Putamen (tissue), 1 donor: ENCODE results near the gene FAHD2A.
"Not testable (repeated sequence)": the region's sequence is repeated elsewhere in the genome, so short reads cannot be mapped to it uniquely, and the experiment has no call there.

Experiments used
- DNase-seq: peaks from one replicate; pipeline ENCODE4 v3.0.0-alpha.2; 2016; ENCODE audit warnings: low spot score

FAHD2A gene, protein sequence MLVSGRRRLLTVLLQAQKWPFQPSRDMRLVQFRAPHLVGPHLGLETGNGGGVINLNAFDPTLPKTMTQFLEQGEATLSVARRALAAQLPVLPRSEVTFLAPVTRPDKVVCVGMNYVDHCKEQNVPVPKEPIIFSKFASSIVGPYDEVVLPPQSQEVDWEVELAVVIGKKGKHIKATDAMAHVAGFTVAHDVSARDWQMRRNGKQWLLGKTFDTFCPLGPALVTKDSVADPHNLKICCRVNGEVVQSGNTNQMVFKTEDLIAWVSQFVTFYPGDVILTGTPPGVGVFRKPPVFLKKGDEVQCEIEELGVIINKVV

DNA sequence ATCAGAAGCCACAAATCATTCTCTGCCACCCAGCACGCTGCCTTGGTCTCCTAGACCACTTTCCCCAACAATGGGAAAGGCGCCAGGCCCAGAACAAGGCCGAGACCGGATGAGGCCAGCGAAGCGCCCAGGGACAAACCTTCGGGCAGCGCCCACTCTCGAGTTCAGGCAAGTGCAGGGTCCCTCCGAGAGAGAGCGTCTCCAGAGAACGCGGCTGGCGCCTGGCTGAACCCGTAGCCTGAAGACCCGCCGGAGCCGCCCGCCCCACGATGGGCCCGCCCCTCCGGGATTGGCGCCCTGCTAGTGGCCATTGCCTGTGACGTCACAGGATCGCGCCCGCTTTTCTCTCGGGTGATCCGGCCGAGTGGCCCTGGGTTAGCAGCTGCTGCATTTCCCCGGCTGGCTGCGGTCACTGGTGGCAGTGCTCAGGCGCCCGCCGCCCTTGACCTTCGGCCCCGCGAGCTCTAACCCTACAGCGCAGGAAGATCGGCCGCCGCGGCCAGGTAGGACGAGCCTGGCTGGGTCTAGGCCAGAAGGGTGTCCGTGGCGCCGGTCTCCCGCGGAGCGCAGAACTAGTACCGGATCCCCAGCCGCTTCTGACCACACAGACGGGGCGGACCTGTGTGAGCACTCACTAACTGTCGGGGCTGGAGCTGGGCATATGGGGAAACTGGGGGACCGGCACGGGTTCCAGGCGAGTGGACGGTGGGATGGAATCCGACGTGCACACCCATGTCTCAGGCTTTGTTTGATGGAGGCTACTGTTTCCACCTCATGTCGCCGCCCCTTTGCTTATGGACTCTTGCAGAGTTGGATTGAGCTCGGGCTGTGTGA, at the start of gene FAHD2A:
FAHD2A (plus strand) TSS at position 339 of the 834 bp plus-strand sequence. CDS start 2,851 bp downstream, outside the sequence.
- peak; percentile 92 for DNase-seq

DNA sequence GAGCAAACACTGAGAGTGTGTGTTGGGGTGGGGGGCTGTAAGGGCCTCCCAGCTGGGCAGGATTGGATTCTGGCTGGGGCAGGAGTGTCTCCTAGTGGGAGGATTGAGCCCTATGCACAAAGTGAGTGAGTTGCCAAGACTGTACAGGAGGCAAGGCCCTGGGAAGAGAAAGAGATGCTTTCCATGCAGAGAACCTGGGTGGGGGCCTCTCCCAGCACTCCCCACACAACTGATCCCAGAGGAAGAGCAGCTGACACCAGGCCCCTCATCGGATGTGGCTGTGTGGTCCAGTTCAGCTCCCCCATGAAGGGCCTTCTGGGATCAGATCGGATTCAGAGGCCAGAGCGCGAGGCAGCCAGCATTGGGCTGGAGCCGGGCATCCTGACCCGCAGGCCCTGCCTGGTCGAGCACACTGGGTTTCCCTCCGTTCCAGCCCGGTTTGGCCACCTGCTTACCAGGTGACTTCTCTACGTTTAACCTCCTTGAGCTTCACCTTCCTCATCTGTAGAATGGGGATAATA, 49.4 kb upstream of the FAHD2A start:
- no peak for DNase-seq

DNA sequence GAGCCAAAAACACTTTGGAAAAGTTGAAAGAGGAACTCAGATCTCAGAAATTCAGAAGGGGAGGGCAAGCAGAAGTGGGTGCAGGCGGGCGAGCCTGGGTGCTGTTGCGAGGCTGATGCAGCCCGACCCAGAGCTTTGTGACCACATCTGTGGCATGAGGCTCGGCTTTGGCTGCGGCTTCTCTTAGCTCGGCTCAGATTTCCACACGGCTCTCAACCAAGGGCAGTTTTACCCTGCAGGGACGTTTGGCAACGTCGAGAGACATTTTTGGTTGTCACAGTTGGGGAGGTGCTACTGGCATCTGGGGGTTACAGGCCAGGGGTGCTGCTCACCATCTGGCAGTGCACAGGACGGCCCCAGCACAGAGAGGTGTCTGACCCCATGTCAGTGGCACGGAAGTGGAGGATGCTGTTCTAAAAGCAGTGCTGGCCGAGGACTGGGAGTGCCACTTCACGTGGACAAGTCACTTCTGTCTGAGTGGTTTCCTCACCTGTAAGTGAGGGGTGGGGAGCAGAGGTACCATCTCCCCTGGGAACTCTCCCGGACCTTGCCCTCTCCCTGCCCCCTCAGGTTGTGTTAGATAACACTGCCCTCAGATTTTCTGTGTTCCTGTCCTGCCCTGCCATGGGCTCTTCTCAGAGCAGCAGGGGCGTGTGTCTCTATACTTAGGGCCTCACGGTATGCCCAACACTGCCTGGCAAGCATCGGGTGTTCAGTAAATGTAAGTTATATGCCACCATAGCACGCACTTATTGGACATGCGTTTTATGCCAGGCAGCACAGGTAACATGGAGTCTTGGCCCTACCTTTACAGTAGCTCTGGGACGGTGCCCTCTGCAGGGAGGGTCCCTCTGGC, 48.7 kb upstream of the FAHD2A start:
- DNase-seq, result no peak

DNA sequence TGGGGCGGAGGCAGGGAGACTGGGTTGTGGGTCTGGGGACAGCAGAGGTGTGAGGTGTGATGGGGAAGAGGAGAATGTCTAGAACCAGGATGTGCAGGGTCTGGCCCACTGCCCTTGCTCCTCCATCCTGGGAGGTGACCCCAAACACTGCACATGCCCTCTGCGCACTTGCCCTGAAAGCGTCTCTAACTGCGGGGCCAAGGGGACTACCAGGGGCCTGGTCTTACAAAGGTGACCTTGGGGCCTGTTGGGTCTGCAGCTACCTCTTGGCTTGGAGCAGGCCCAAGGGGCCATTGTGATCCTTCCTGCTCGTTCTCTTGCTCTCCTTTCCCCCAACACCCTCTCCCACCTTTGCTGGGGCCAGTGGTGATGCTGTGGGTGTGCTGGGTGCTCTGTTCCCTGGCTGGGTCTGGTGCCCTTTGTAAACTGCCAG, 48.0 kb upstream of the FAHD2A start:
- DNase-seq, result no peak

DNA sequence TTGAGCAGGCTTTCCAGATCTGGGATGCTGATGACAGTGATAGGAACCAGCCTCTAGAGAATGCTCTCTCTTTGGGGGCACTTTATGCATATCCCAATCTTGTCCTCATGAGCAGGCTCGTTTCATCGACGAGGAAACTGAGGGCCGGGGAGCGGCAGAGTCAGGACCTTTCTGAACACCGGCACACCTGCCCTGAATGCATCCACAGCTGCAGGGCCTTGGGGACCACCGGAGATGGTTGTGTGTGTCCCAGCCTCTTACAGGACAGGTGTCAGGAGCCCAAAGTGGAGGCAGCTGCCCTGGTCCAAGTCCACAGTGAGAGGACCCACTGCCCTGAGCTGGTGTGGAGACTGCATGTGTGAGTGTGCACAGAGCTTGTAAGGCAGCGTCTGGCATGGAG, 47.6 kb upstream of the FAHD2A start:
- DNase-seq, result no peak

DNA sequence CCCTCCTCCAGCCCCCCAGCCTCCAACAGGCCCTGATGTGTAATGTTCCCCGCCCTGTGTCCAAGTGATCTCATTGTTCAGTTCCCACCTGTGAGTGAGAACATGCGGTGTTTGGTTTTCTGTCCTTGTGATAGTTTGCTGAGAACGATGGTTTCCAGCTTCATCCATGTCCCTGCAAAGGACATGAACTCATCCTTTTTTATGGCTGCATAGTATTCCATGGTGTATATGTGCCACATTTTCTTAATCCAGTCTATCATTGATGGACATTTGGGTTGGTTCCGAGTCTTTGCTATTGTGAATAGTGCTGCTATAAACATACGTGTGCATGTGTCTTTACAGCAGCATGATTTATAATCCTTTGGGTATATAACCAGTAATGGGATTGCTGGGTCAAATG, 47.0 kb upstream of the FAHD2A start:
- DNase-seq, result not testable (repeated sequence)

DNA sequence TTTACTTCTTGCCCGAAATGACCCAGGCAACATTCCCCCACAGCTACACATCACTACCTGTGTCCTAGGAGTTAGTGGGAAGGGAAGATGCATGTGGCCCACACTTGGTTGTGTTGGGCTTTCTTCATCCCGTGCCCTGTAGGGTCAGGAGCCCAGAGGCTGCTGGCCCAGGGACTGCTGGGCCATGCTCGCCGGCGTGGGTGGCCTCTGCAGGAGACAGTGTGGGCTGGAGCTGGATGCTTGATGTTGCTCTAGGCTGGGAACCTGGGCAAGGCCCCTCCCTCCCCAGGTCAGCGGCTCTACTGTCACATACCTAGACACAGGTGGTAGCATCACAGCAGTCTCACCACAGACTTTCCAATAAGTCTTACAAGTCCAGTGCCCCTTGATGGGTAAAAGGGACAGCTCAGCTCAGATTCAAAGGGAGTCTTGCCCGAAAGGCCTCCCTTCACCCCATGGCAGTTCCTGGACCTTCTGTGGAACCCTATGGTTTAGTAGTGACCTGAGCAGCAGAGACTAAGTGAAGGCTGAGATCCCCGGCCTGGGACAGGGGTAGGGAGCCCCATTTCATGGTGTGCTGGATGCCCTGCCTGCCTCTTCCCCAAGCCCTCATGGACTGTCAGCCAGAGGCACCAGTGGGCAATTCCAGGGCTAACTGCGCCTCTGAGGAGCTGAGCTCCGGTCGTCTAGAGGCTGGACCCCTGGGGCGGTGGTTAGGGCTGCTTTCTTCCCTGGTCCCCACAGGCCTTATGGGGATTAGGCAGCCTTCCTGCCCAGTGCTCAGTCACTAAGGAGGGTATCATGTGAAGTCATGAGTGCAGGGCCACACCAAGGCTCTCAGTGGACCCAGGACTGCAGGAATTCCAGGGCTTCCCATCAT, 45.4 kb upstream of the FAHD2A start:
- no peak for DNase-seq

DNA sequence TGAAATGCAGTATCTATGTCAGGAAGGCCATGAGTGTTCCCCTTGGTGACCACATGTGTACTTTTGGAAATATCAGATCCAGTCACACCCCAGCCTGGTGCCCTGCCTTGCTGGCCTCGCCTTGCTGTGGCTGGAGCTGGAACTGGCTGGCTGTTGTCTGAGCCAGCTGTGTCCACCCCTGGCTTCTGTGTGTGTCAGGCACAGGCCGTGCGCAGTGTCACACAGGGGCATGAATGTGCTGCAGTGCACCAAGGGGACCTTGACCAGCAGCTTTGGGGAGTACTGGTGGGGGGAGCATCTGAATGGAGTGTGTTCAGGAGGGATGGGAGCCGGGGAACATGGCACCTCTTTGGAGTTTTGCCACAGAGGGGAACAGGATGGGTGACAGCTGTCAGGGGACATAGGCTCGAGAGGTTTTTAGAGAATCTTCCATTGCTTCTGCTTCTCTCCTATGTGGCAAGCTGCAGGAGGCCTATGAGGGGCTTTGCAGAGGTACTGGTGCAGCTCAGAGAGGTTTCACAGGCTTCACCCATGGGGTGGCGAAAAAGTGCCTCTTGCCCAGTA, 44.7 kb upstream of the FAHD2A start:
- no peak for DNase-seq

DNA sequence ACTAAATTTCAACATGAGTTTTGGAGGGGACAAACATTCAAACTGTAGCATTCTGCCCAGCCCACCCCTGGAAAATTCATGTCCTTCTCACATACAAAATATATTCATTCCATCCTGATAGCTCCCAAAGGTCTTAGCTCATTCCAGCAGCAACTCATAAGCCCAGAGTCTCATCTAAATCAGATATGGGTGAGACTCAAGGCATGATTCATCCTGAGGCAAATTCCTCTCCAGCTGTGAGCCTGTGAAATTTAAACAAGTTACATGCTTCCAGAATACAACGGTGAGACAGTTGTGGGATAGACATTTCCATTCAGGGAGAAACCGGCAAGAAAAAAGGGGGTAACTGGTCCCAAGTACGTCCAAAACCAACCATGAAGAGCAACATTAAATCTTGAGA, 43.5 kb upstream of the FAHD2A start:
- no peak for DNase-seq

DNA sequence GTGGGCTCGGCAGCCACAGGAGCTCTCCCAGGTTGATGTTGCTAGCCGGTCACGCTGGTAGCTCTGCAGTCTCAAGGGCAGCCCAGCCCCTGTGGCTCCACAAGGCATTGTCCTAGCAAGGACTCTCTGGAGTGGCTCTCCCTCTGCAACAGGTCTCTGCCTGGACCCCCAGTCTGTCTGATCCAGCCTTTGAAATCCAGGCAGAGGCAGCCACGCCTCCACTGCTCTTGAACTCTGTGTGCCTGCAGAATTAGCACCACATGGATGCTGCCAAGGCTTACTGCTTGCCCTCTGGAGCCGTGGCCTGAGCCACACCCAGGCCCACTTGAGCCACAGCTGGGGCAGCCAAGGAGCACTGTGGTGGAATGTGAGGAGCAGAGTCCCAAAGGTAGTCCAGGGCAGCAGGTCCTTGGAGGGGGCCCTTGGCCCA, 43.0 kb upstream of the FAHD2A start:
- no peak for DNase-seq

DNA sequence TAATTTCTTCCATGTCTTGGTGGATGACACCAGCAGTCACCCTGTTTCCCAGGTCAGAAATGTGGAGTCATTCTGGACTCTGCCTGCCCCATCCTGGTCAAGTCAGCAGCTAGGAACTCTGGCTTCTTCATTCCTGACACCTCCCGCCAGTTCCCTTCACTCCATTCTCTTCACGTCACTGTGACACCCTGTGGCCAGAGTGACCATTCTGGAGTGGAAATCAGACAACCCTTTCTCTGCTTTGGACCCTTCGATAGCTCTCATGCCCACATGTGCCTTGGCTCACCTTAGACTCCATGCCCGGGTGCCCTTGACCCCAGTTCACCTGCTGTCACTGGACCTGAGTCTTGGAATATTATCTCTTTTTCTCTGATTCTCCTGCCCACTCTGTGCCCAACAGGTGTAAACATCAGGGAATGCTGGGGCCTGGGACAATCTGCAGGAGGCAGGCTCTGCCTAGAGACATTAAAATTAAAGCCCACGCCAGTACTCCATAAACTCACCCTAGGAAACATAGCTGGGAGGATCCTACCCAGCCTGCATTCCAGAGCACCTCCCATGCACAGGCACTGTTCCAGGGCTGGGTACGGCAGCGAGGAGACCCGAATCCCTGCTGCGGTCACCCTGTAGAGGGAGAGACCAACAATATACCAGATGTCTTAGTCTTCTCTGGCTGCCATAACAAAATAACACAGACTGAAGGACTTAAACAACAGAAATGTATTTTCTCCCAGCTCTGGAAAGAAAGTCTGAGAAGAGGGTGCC, 41.1 kb upstream of the FAHD2A start:
- DNase-seq, result no peak

DNA sequence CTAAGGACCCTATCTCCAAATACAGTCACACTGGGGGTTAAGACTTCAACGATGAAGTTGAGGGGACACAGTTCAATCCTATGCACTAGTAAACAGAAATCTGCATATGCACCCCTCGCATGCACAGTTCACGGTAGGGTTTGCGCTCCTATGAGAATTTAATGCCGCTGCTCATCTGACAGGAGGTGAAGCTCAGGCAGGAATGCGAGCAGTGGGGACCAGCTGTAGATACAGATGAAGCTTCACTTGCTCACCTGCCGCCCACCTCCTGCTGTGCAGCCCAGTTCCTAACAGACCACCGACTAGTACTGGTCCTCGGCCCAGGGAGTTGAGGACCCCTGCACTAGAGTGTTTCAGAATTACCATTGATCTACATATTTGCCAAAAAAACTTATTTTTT, 40.0 kb upstream of the FAHD2A start:
- no peak for DNase-seq

DNA sequence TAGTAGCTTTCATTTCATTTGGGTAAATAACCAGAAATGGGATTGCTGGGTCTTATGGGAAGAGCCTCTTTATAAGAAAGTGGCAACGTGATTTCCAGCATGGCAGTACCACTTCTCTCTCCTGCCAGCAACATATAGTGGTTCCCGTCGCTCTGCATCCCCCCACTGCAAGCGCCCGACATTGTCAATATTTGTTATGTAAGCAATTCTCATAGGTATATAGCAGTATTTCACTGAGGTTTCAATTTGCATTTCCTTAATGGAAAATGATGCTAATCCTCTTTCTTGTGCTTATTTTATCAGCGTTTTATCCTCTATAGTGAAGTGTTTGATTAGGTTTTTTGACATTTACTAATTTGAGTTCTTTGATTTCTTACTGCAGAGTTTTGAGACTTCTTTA, 36.0 kb upstream of the FAHD2A start:
- DNase-seq, result no peak

DNA sequence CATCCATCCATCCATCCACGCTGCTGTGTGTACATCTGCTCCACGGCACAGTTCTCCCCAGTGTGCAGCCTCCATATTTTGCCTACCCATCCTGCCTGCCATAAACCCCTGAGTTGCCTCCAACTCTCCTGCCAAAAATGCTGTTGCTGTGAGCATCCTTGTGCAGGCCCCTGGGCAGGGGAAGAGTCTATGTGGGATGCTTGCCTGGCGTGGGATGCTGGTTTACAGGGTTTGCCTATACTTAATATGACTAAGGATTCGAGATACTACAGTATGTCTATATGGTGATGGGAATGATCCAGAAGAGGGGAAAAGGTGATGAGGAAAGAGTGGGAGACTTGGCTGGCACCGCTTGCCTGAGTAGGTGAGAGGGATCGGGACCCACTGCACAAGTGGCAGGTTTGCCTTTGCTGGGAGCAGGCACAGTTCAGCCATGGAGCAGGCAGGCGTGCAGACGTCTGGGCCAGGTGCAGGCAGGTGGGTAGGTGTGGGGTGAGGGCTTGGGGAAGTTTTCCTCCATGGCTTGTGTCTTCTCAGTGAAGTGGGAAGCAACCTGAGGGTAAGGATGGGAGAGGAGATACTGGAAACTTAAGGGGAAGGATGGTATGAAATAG, 30.2 kb upstream of the FAHD2A start:
- DNase-seq, result no peak

DNA sequence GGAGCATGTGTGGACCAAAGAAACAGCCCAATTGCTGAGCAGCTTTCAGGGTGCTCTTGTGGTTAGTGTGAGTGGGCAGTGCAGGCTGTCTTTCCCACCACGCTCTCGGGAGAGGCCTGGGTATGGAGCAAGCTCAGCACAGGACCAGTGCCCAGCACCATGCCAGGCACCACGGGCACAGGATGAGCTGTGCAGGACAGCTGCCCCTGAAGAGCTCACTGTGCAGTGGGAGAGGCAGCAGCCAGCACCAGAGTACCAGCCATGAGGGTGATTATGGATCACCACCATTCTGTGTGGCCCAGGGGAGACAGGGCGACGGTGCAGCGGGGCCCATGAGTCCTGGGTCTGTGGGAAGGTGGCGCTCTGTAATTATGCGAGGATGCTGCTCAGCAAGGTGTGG, 29.7 kb upstream of the FAHD2A start:
- DNase-seq, result no peak

DNA sequence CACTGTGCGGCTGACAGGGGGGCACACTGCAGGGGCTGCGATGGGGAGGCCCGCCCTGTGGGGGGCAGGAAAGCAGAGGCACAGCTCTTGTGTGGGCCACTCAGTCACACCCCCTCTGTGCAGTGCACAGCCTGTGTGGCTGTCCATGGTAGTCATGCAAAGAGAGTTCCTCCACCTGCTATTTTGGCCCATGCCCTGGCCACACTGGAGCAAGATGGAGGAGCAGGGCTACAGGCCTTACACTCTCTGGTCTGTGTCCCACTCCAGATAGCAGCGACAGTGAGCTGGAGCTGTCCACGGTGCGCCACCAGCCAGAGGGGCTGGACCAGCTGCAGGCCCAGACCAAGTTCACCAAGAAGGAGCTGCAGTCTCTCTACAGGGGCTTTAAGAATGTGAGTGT, 28.5 kb upstream of the FAHD2A start:
- no peak for DNase-seq

DNA sequence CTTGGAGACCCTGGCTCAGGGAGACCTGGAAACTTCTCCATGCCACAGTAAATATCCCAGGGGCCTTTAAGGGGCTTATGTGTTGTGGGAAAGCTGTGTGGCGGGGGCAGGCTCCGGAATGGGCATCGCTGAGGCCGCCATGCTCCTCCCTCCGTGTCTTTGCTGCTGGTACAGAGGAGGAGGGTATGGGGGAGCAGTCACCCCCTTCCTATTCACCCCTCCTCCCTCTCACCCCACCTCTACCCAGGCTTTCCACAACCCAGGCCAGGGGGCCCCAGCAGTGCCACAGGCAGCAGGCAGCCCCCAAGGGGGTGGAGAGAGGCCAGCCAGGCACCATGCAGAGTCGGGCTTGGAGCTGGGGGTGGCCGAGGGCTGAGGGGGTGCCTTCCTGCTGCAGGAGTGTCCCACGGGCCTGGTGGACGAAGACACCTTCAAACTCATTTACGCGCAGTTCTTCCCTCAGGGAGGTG, 28.0 kb upstream of the FAHD2A start:
- no peak for DNase-seq

DNA sequence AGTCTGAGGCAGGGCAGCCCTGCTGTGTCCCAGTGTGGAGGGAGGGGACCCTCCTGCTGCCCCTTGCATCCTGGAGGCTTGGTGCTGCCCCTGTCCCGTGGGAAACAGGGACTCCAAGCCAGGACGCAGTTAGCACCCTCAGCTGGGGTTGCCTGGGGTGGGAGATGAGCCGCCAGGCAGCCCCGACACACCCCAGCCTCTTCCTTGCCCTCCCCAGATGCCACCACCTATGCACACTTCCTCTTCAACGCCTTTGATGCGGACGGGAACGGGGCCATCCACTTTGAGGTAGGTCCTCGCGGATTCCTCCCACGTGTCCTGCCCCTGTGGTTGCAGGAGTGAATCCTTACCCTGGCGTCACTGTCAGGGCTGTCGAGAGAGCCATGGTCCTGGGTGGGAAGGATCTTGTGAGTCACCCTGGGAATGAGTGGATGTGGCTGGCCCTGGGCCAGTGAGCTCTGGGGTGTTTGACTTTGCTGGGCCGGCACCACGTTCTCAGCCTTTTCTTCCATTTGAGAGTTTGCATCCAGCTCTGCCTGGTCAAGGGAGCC, 27.5 kb upstream of the FAHD2A start:
- DNase-seq, result no peak

DNA sequence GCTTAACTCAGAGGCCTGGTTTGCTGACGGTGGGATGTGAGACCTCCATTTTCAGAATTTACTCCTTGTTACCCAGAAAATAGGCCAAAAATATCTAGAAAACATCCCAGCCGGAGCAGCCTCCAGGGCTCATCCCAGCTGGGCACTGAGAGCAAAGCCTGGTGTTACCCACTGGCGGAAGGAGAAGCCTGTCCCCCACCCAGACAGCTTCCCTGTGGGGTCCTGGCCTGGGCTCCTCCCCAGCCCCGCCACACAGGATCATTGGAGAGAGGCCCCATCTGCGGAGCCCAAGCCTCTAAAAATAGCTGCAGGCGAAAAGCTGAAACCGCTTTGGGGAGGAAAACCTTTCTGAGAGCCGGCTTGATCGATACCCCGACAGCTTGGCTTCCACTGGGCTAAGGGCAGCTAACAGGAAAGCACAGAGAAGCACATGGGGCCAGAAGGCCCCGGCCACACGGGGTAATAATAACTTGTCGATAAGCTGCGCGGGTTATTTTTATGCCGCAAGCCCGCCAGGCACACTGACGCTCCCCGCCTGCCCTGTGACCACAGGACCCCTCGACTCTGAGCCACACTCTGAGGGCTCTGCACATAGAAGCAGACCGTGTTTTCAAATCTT, 26.9 kb upstream of the FAHD2A start:
- no peak for DNase-seq
